HUES6 (cell line): ENCODE data around the gene DTX1.
"Not testable (repeated sequence)": the region's sequence is repeated elsewhere in the genome, so short reads cannot be mapped to it uniquely, and the experiment has no call there.

Experiments
- H3K27ac ChIP-seq: 2 replicates; pipeline ENCODE4 v1.7.0; 2013; ENCODE audit warnings: low read depth, mild to moderate bottlenecking, low read length, inconsistent platforms
- H3K27me3 ChIP-seq: 2 replicates; pipeline ENCODE4 v1.6.1; 2013; ENCODE audit warnings: low read length; ENCODE audit not compliant: control insufficient read depth, insufficient read depth
- H3K36me3 ChIP-seq: 2 replicates; pipeline ENCODE4 v1.6.1; 2013; ENCODE audit warnings: low read length; ENCODE audit not compliant: control insufficient read depth, insufficient read depth
- H3K4me1 ChIP-seq: 2 replicates; pipeline ENCODE4 v1.6.1; 2013; ENCODE audit warnings: low read length; ENCODE audit not compliant: control insufficient read depth, insufficient read depth
- H3K4me3 ChIP-seq: 2 replicates; pipeline ENCODE4 v1.5.1; 2013; ENCODE audit warnings: low read depth, low read length
- H3K9ac ChIP-seq: one replicate; pipeline ENCODE4 v1.6.1; 2013; ENCODE audit warnings: mild to moderate bottlenecking, low read length
- H3K9me3 ChIP-seq: 2 replicates; pipeline ENCODE4 v1.6.1; 2013; ENCODE audit warnings: low read depth, low read length; ENCODE audit not compliant: control insufficient read depth, insufficient read depth

The DTX1 gene

DNA sequence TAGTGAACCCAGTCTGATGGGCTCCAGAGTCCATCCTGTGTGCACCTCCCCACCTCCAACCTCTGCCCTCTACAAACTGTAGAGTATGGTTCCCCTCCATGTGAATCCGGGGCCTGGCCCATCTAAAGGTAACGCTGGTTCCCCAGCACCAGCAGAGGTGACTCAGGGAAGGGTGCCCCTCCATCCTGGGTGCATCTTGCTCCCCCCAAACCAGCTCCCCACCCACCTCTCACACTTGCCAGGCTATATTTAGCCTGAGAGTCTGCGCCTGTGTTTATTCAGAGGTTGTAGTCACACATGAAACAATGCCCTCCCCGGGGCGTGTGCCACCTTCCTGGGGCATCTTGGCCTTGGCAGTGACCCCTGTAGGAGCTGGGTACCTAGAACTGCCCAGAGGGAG, 52.8 kb downstream of the DTX1 start:
- no peak overlapping the region for H3K4me3 ChIP-seq
- H3K27me3 ChIP-seq: peaks cover 4% of the 10 kb centered on the region; the same call in 1 of the 2 replicates
- H3K9me3 ChIP-seq: no peaks in the 10 kb centered on the region
- no peak overlapping the region for H3K27ac ChIP-seq
- H3K9ac ChIP-seq: no peak overlapping the region
- H3K4me1 ChIP-seq: no peaks in the 10 kb centered on the region
- no peaks in the 10 kb centered on the region for H3K36me3 ChIP-seq

DNA sequence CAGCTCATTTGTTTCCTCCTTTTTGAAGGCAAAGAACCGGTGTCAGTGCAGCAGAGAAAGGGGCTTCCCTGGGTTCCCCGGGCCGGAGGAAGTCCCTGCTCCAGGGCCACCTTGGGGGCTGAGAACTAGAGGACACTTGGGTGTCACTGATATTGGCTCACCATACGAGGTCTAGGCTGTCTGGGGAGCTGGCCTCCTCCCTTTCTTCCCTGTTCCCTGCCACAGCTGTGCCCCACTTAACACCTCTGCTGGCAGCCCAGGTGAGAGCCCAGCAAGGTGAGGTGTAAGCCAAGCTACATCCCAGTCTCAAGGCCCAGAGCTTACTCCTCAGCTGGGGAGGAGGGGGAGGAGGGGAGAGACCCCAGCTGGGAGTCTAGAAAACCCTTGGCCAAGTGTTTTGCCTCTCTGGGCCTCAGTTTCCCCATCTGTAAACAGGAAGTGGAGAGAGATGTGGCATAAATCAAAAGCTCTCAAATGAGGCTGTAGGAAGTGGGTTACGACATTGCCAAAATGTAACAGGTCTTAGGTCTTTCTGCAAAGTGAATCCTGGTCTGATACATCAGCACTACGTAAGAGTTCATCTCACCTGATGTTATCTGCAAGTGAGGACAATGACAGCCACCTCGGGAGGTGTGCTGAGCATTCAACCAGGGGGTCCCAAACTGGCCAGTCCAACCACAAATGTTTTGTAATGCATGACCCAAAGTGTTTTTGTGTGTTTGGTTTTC, 53.5 kb downstream of the DTX1 start:
- Histone ChIP-seq H3K9ac (no peak overlapping the region), H3K4me1 (no peaks in the 10 kb centered on the region), H3K9me3 (no peaks in the 10 kb centered on the region), H3K36me3 (no peaks in the 10 kb centered on the region), H3K27me3 (peaks cover 3% of the 10 kb centered on the region; the same call in 1 of the 2 replicates), H3K27ac (no peak overlapping the region), H3K4me3 (no peak overlapping the region)

DNA sequence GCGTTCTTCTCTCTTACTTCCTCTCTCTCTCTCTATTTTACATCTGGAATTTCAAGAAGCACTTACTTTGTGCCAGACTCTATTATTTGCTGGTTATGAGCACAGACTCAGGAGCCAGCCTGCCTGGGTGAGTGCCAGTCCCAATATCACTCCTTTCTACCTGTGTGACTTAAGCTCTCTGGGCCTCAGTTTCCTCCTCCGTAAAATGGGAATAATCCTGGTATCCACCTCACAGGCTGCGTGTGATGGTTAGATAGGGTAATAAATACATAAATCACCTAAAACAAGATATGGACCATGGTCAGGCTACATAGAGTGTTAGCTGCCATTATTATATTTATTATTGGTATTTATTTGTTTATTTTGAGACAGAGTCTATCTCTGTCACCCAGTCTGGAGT, 54.7 kb downstream of the DTX1 start:
- Histone ChIP-seq H3K9me3 (no peaks in the 10 kb centered on the region), H3K9ac (no peak overlapping the region), H3K36me3 (no peaks in the 10 kb centered on the region), H3K4me1 (no peaks in the 10 kb centered on the region), H3K27me3 (no peaks in the 10 kb centered on the region), H3K4me3 (no peak overlapping the region), H3K27ac (no peak overlapping the region)

DNA sequence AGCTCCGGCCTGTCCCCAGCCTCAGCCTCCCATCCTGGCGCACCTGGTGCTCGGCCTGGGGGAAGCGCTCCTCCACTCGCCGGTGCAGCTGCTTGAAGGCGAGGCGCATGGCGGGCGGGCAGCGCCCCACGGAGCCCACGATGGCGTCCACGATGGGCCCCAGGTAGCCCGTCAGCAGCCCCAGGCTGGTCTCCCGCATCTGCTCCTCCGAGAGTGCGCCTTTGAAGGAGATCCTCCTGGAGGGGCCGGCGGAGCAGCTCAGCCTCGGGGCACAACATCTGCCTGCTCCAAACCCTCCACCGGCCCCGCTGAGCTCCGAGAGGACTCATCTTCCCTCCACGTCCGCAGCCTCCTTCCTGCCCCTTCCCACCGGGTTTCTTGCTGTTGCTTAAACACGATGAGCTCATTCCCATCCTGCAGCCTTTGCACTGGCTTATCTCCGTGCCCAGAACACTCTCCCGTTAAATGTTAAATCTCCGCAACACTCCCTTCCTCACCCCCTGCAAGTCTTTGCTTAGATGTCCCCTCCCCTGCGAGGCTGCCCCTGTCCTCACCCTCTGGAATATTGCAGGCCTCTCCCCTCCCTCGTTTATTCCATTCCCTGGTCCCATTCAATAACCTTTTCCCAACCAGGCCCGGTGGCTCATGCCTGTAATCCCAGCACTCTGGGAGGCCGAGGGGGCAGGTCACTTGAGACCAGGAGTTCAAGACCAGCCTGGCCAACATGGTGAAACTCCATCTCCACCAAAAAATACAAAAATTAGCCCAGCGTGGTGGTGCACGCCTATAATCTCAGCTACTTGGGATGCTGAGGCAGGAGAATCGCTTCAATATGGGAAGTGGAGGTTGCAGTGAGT, 55.7 kb downstream of the DTX1 start:
- no peaks in the 10 kb centered on the region for H3K36me3 ChIP-seq
- H3K27ac ChIP-seq: no peak overlapping the region
- H3K27me3 ChIP-seq: no peaks in the 10 kb centered on the region

DNA sequence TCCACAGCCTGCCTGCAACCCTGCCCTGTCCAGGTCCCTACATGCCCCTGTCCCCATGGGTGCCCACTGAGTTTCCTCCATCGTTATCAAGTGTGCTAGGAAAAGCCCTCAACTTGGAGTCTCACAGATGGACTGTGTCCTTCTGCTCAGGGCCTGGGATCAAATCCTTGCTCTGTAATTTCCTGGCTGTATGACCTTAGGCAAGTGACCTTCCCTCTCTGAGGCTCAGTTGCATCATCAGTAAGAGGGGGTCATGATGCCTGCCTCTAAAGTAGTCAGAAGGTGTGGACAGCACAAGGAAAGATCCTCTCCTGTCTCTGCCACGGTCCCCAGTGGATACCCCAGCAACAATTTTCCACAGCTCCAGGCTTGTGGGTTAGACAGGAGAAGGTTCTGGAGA, 56.9 kb downstream of the DTX1 start:
- H3K4me3 ChIP-seq: no peak overlapping the region
- no peaks in the 10 kb centered on the region for H3K27me3 ChIP-seq
- no peaks in the 10 kb centered on the region for H3K36me3 ChIP-seq
- H3K27ac ChIP-seq: no peak overlapping the region
- no peaks in the 10 kb centered on the region for H3K9me3 ChIP-seq
- no peak overlapping the region for H3K9ac ChIP-seq
- no peaks in the 10 kb centered on the region for H3K4me1 ChIP-seq

More for the DNA sequence above, 55.7 kb downstream of the DTX1 start:
- no peaks in the 10 kb centered on the region for H3K4me1 ChIP-seq
- H3K9ac ChIP-seq: no peak overlapping the region
- no peak overlapping the region for H3K4me3 ChIP-seq
- H3K9me3 ChIP-seq: no peaks in the 10 kb centered on the region

DNA sequence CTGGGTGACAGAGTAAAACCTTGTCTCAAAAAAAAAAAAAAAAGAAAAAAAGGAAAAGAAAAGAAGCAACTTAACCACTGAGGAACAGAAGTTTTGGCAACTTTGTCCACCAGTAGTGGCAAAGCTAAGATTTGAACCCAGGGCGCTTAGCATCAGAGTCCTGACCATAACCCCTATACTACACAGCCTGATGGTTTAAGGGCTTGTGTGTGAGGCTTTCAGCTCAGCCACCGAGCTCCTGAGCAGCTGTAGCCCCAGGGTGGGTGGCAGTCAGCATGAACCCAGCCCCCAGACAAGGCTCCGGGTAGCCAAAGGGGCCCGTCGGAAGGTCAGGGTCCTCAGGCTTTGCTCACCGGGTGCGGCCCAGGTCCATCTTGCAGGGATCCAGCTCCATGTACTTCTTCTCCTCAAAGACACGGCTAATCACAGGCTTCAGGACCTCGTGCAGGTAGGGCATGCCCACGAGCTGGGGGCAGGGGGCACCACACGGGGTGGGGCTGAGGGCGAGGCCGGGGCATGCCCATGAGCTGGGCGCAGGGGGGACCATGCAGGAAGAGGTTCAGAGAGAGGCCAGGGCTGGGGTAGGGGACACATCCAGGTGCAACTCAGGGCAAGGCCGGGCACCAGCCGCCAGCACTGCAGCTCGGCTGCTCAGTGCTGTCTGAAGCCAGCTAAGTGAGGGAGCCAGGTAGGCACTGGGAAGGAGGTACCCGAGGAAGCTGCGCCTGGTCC, 58.1 kb downstream of the DTX1 start:
- Histone ChIP-seq H3K4me3 (no peak overlapping the region), H3K9me3 (no peaks in the 10 kb centered on the region), H3K27ac (no peak overlapping the region), H3K36me3 (no peaks in the 10 kb centered on the region), H3K9ac (no peak overlapping the region), H3K27me3 (no peaks in the 10 kb centered on the region), H3K4me1 (no peaks in the 10 kb centered on the region)

DNA sequence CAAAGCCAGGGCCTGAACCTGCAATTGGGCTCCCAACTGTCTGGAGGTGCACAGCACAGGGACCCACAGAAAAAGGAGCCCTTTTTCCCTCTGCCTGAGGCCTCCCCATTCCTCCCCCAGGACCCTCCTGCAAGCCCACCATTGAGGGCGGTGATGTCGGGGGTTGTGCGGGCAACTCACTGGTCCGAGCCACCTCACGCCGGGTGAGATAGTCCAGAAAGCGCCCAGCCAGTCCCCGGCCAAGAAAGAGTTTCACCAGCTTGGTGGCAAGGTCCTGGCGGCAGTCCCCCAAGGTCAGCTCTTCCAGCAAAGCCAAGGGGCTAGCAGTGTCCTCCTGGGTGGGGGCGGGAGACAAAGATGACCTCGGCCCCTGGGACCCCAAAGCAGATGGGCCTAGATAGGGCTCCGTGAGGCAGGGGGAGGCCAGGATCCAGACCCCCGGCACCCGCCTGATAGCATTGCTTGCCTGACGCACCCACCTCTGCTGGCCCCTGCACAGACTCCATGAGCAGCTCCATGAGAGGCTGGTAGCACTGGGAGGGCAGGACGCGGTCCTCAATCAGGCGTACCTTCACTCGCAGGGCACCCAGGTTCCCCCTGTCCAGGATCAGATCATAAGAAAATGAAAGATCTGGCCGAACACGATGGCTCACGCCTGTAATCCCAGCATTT, 59.1 kb downstream of the DTX1 start:
- Histone ChIP-seq H3K36me3 (no peaks in the 10 kb centered on the region), H3K4me1 (no peaks in the 10 kb centered on the region), H3K9ac (no peak overlapping the region), H3K27ac (no peak overlapping the region), H3K4me3 (no peak overlapping the region), H3K27me3 (no peaks in the 10 kb centered on the region), H3K9me3 (no peaks in the 10 kb centered on the region)

DNA sequence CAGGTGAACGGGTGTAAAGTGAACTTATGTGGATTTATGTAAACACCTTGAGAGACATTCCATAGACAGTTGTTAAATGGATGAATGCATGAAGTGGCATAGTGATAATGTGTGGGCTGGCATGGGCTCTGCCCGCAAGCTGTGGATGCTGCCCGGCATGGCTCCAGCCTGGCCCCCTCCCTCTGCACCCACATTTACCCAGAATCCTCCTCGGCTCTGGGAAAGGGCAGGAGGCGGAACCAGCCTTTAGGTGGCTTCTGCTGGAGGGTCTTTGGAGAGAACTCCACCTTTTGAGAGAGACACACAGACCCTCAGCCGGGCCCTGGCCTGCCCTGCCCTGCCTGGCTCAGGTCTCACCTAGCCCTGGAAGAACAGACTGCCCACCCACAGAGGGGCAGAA, 60.3 kb downstream of the DTX1 start:
- Histone ChIP-seq H3K4me1 (no peaks in the 10 kb centered on the region), H3K27me3 (no peaks in the 10 kb centered on the region), H3K27ac (no peak overlapping the region), H3K4me3 (no peak overlapping the region), H3K36me3 (no peaks in the 10 kb centered on the region), H3K9ac (no peak overlapping the region), H3K9me3 (no peaks in the 10 kb centered on the region)

DNA sequence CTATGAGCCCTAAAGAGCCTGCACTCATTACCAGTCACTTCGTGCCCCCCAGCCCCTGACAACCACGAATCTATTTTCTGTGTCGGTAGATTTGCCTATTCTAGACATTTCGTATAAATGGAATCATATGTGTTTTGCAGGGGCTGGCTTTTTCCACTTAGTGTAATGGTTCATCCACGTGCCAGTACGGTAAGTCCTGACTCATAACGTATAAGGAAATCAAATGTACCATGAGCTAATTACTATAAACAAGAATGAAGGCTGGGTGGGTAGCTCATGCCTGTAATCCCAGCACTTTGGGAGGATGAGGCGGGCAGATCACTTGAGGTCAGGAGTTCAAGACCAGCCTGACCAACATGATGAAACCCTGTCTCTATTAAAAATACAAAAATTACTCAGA, 61.2 kb downstream of the DTX1 start:
- H3K9ac ChIP-seq, H3K36me3 ChIP-seq: not testable (repeated sequence)

DNA sequence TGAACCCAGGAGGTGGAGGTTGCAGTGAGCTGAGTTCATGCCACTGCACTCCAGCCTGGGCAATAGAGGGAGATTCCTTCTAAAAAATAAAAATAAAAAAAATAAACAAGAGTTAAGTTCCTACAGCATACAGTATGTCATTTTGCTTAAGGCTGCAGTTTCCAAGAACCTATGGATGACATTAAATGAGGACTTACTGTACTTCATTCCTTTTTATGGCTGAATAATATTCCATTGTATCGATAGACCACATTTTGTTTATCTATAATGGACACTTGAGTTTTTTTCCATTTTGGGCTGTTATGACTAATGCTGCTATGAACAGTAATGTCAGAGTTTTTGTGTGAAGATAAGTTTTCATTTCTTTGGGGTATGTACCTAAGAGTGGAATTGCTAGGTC, 61.6 kb downstream of the DTX1 start:
- Histone ChIP-seq H3K9ac (no peak overlapping the region), H3K27me3 (no peaks in the 10 kb centered on the region), H3K9me3 (no peaks in the 10 kb centered on the region), H3K4me3 (no peak overlapping the region), H3K36me3 (no peaks in the 10 kb centered on the region), H3K4me1 (no peaks in the 10 kb centered on the region), H3K27ac (no peak overlapping the region)

More for the DNA sequence above, 61.2 kb downstream of the DTX1 start:
- not testable (repeated sequence) for H3K4me1 ChIP-seq, H3K27me3 ChIP-seq, H3K9me3 ChIP-seq, H3K27ac ChIP-seq, H3K4me3 ChIP-seq
